IPS-20b (cell line): Measurements from ENCODE around the gene ALDH4A1.

Experiments used
- H3K27ac ChIP-seq: one replicate; pipeline ENCODE4 v1.5.1; 2013; ENCODE audit warnings: low read length
- H3K27me3 ChIP-seq: 2 replicates; pipeline ENCODE4 v1.6.1; 2013; ENCODE audit warnings: mild to moderate bottlenecking, low read length, inconsistent platforms; ENCODE audit not compliant: insufficient read depth
- H3K36me3 ChIP-seq: 2 replicates; pipeline ENCODE4 v1.6.1; 2013; ENCODE audit warnings: low read depth, mild to moderate bottlenecking, inconsistent platforms, low read length, moderate library complexity; ENCODE audit not compliant: insufficient read depth
- H3K4me1 ChIP-seq: 2 replicates; pipeline ENCODE4 v1.6.1; 2013; ENCODE audit warnings: mild to moderate bottlenecking, control low read depth, inconsistent platforms, low read length, moderate library complexity; ENCODE audit not compliant: insufficient read depth
- H3K4me3 ChIP-seq: 2 replicates; pipeline ENCODE4 v1.5.1; 2013; ENCODE audit warnings: mild to moderate bottlenecking, low read length, inconsistent platforms
- H3K9ac ChIP-seq: 2 replicates; pipeline ENCODE4 v1.6.1; 2013; ENCODE audit warnings: low read depth, mild to moderate bottlenecking, inconsistent platforms, low read length, moderate library complexity
- H3K9me3 ChIP-seq: 2 replicates; pipeline ENCODE4 v1.6.1; 2013; ENCODE audit warnings: mild to moderate bottlenecking, low read depth, low read length, inconsistent platforms; ENCODE audit not compliant: insufficient read depth

The ALDH4A1 gene, protein sequence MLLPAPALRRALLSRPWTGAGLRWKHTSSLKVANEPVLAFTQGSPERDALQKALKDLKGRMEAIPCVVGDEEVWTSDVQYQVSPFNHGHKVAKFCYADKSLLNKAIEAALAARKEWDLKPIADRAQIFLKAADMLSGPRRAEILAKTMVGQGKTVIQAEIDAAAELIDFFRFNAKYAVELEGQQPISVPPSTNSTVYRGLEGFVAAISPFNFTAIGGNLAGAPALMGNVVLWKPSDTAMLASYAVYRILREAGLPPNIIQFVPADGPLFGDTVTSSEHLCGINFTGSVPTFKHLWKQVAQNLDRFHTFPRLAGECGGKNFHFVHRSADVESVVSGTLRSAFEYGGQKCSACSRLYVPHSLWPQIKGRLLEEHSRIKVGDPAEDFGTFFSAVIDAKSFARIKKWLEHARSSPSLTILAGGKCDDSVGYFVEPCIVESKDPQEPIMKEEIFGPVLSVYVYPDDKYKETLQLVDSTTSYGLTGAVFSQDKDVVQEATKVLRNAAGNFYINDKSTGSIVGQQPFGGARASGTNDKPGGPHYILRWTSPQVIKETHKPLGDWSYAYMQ

DNA sequence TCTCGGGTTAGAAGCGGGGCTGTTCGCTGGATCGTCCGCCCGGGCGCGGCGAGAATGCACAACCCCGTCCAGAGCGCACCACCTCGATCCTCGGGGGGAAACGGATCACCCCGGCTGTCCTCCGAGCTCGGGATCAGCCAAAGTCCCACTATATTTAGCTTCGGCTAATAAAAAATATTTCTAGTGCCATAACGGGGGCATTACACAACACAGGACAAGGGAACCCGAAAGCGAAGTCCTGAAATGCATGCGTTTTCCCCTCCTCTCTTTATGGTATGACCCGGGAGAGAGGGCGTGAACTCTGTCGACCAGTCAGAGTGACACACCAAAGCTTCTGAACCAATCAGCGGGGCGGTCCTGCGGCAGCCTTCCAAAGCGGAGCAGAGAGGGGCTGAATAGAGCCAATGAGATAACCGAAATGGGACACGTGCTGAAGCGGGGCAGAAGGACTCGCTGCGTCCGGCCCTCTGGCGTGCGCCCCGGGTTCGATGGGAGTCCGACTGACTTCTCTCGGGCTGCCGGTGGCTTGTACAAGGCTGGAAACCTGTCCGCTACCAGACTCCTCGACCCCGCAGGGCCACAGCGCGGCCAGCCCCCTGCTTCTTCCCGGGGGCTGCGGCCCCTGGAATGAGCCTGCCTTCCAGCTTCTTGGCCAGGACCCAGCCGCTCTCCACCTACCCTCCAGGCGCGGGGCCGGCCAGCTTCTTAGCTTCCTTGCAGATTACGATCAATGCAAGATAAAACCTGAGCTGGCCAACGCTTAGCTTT lies at the start of gene ALDH4A1:
Gene ALDH4A1 (minus strand): TSS at position 33 of the 768 bp plus-strand sequence. CDS start 32 bp downstream, at position 1.
- Histone ChIP-seq H3K27ac (peak within 1 kb of the TSS; percentile 86), H3K27me3 (peaks cover 6% of the 10 kb centered on the region; the same call in 1 of the 2 replicates), H3K4me1 (no peaks in the 10 kb centered on the region), H3K9ac (peak within 1 kb of the TSS; percentile 96), H3K4me3 (peak within 1 kb of the TSS; percentile 95), H3K9me3 (no peaks in the 10 kb centered on the region), H3K36me3 (no peaks in the 10 kb centered on the region)

DNA sequence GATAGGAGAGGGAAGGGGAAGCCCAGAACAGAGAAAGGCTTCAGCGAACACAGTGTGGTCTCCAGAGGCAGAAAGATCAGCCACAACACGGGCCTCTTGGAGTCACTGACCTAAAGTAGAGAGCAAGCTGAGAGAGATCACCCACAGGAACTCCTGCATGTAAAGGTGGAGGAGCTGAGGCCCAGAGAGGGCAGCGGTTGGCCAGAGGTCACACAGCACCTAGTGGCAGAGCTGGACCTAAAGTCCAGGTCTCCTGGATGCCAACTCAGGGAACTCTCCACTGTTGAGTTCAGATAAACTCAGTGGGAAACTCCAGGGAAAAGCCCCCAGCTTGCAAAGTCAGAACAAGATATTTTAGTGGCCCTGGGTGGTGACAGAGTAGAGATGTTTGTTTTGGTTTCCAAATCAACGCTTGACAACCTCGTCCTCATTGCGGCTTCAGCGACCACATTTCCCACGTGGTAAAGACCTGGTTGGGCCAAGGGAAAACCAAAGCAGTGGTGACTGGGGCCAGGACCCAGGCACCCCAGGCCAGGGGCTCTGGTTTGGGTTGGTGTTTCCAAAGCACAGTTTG lies 49.5 kb upstream of the ALDH4A1 start:
- peaks cover 21% of the 10 kb centered on the region for H3K27me3 ChIP-seq
- H3K36me3 ChIP-seq = no peaks in the 10 kb centered on the region
- no peak overlapping the region for H3K27ac ChIP-seq
- peaks cover 14% of the 10 kb centered on the region for H3K4me1 ChIP-seq
- H3K9me3 ChIP-seq = no peaks in the 10 kb centered on the region
- no peak overlapping the region for H3K4me3 ChIP-seq
- H3K9ac ChIP-seq = no peak overlapping the region

DNA sequence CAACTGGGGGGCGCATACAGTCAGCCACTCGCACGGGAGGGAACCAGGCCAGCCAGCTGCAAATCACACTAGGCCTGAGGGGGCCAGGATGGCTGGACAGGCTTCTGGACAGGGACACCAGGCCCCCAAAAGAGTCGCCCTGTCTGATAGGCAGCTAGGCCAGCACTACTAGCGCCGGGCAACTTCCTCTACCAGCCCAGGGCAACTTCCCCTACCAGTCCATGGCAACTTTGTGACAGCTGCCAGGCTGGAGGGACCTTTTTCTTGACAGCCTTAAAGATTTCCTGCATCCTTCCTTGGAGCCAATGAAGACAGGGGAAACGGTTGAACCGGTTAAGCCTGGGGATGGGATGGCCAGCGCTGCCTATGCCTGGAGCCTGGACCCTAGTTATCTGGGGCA lies 49.1 kb upstream of the ALDH4A1 start:
- H3K27me3 ChIP-seq = peaks cover 21% of the 10 kb centered on the region
- no peak overlapping the region for H3K27ac ChIP-seq
- H3K9ac ChIP-seq = no peak overlapping the region
- H3K36me3 ChIP-seq = no peaks in the 10 kb centered on the region
- H3K4me1 ChIP-seq = peaks cover 14% of the 10 kb centered on the region
- H3K4me3 ChIP-seq = no peak overlapping the region
- H3K9me3 ChIP-seq = no peaks in the 10 kb centered on the region

DNA sequence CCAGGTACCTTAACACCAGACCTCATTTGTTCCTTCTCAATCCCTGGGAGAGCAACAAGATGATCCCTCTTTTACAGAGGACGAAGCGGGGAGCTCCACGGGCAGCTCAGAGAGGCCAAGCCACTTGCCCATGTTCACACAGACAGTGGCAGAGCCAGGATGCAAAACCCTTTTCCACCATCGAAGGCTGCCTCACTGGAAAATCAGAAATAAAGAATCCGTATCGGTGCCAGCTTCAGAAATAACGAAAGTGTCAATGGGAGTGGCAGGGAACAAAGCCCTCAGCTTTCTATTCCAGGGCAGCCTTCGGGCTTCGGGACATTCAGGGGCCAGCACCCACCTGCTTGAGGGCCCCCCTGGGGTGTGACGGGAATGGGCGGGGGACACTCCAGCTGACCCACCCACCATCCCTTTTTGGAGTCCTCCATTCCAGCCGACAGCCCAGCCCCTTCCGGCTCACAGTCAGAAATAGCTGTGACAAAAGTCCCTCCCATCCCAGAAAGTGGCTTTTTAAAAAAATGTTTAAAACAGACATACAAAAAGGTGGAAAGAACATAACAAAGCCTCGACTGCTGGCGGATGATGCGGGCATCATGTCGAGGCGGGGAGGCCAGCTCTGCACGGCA lies 48.2 kb upstream of the ALDH4A1 start:
- peaks cover 14% of the 10 kb centered on the region for H3K4me1 ChIP-seq
- H3K9me3 ChIP-seq = no peaks in the 10 kb centered on the region
- no peak overlapping the region for H3K4me3 ChIP-seq
- H3K27ac ChIP-seq = no peak overlapping the region
- peak overlapping the region; percentile 49; the same call in 1 of the 2 replicates for H3K9ac ChIP-seq
- no peaks in the 10 kb centered on the region for H3K36me3 ChIP-seq
- H3K27me3 ChIP-seq = peaks cover 20% of the 10 kb centered on the region

DNA sequence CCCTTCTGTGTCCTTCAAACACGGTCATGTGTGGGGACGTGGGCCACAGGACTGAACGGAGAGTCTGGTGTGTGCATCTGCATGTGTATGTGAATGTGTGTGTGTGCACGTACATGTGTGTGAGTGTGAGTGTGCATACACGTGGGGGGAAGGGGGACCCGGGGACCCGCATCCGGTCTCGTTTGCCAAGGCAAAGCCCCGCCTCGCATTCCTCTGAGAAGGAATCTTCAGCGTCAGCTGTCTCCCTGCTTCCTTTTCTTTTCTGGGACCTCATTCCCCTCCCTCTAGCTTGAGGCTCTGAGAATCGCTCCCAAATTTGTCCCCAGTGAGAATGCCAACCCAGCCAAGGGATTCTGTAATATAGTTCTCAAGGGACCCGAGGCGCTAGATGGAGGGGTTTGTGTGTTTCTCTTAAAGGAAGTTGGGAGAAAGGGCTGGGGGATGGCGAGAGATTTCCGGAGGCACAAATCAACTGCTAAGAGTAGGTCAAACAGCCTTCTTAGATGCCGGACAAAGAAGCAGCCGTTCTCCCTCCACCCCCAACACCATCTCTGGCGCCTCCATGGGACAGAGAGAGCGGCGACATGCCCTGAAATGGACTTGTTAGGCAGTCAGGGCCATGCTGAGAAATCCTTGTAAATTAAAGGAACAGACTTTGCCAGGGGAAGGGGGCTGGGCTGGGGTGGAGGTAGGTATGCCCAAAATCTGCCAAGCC lies 47.5 kb upstream of the ALDH4A1 start:
- Histone ChIP-seq H3K4me3 (peak overlapping the region; percentile 14; the same call in 1 of the 2 replicates), H3K9ac (peak overlapping the region; percentile 49; the same call in 1 of the 2 replicates), H3K36me3 (no peaks in the 10 kb centered on the region), H3K9me3 (no peaks in the 10 kb centered on the region), H3K27me3 (peaks cover 13% of the 10 kb centered on the region), H3K4me1 (peaks cover 18% of the 10 kb centered on the region), H3K27ac (peak overlapping the region; percentile 13)

DNA sequence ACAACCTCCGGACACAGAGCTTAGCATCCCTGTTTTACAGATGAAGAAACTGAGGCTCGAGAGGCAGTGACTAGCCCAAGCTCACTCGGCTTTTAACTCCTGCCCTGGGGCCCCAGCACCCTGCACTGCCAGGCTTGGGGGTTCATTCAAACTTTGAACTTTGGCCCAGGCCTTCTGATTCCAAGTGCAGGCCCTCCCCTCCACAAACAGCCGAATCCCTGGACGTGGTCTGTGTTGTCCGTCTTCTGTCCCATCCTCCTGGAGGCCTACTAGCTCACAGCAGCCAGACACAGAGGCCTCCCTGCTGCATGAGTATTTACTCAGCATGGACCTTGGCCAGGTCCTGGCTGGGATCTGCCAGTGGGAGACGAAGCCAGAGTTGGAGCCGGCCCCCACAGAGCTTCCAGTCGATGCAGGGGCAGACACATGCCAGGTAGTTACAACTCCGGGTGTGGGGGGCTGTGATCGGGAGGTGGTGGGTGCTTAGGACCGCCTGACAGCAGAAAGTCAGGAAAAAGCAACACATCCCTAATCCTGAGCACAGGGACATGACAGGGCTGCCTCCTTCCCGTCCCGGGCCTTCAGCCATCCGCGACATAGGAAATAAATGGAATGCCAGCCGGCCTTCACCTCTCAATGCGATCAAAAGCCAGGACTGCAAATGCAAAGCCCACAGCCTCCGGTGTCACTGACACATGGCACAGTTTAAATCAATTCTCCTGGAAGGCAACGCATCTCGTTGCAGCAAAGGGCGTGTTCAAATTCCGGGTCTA lies 46.7 kb upstream of the ALDH4A1 start:
- Histone ChIP-seq H3K9ac (peak overlapping the region; percentile 49; the same call in 1 of the 2 replicates), H3K4me1 (peaks cover 18% of the 10 kb centered on the region), H3K36me3 (no peaks in the 10 kb centered on the region), H3K9me3 (no peaks in the 10 kb centered on the region), H3K27ac (peak overlapping the region; percentile 13), H3K27me3 (peaks cover 6% of the 10 kb centered on the region; the same call in 1 of the 2 replicates), H3K4me3 (peak overlapping the region; percentile 14; the same call in 1 of the 2 replicates)

DNA sequence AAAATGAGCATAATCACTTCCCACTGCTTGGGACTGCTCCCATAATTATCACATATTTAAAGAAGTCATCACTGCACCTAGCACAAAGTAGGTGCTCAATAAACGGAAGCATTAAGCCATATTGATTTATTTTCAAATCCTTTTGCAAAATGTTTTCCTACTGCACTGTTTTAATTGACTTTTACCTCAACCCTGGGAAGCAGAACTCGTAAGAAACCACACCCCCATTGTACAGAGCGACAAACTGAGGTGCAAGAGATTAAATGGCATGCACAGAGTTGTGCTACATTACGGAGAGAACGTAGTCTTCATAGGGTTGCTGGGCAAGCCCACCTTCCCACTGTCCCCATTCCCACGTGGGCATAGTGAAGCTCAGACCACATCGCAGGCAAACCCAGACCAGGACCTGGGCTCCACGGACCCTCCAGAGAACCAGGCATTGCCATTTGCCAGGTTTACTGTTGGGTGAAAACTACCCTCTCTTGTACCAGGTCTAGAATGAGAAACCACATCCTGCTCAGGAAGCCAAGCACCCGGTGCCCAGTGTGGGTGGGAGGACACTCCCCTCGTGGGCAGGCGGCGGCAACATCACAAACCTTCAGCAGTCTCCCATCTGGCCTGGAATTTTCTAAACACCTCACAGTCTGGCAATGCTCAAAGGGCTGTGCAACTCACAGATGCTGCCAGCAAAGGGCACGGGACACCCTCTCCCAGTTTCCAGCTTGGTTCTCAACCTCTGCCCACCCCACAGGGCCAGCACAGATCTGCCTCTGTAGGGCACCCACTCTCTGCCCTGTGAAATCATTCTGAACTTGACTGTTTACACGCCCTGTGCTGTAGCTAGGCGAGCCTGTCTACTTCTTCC lies 45.9 kb upstream of the ALDH4A1 start:
- Histone ChIP-seq H3K9ac (no peak overlapping the region), H3K27me3 (no peaks in the 10 kb centered on the region), H3K9me3 (no peaks in the 10 kb centered on the region), H3K36me3 (no peaks in the 10 kb centered on the region), H3K27ac (no peak overlapping the region), H3K4me1 (peaks cover 18% of the 10 kb centered on the region), H3K4me3 (no peak overlapping the region)

DNA sequence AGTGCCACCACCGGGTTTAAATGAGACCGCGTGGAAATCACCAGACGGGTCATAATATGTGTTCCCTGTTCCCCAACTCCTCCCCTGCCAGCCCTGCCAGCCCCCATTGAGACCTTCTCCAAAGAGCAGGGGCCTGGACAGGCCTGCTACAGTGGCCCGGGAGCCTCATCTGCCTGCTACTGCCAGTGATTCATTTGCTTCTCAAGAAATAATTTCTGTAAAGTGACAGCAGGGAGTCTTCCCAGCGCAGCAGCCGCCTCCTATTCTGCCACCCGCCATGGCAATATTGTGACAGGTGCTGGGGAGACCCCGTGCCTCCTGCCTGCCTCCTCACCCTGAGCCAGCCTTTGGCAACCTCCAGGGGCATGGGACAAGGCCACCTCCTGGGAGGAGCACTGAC lies 45.2 kb upstream of the ALDH4A1 start:
- no peaks in the 10 kb centered on the region for H3K27me3 ChIP-seq
- H3K9ac ChIP-seq = no peak overlapping the region
- no peak overlapping the region for H3K4me3 ChIP-seq
- no peak overlapping the region for H3K27ac ChIP-seq
- H3K36me3 ChIP-seq = no peaks in the 10 kb centered on the region
- H3K9me3 ChIP-seq = no peaks in the 10 kb centered on the region
- H3K4me1 ChIP-seq = peaks cover 18% of the 10 kb centered on the region

DNA sequence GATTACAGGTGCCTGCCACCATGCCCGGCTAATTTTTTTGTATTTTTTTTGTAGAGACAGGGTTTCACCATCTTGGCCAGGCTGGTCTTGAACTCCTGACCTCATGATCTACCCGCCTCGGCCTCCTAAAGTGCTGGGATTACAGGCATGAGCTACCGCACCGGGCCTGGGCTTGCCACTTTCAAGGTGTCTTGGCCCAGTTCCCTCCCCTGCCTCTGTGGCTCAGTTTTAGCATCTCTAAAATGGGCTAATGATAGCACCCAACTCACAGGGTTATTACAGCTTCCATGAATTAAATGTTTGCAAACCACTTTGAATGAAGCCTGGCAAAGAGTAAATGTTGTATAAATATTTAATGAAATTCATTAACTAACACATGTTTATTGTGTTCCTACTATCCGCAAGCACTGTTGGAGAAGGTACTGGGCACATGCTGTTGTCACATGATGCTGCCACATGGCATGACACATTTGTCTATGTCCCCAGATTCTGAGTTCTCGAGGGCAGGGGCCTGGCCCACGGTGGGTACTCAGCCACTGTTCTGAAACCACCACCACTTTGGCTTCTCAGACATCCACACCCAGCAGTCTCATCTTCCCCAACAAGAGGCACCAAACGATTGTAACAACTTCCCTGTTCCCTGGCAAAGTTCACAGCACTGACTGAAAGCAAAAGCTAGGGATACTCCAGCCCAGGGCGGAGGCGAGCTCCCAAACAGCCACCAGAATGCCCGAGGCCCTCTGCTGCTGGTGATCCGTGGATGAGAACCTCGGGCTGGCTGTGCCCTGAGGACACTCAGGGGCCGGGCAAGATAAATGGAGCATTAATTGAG lies 44.4 kb upstream of the ALDH4A1 start:
- H3K4me1 ChIP-seq = peaks cover 21% of the 10 kb centered on the region
- H3K27ac ChIP-seq = no peak overlapping the region
- no peak overlapping the region for H3K9ac ChIP-seq
- no peaks in the 10 kb centered on the region for H3K36me3 ChIP-seq
- H3K4me3 ChIP-seq = no peak overlapping the region
- H3K27me3 ChIP-seq = no peaks in the 10 kb centered on the region
- no peaks in the 10 kb centered on the region for H3K9me3 ChIP-seq
